ENCODE results near the gene AHRR. TPM values are rescaled to one million over a fixed set of nuclear protein-coding genes. Genes with fewer than 3 reads are reported as not detected.

AHRR gene
- total RNA-seq, 1 donor: 22.5 TPM

GRCh38 chr5:446066-446882 is 124.8 kb downstream of the AHRR start:
- H3K4me3 ChIP-seq (ENCODE audit: low read depth, low read length): no peak overlapping the region
- DNase-seq (ENCODE audit: low read depth): no peak
- TF ChIP-seq CTCF (IDR thresholded peaks at IDR 0.05; ENCODE audit: insufficient read depth, low read depth, low read length): no peak

GRCh38 chr5:446883-447263 is 125.4 kb downstream of the AHRR start:
- H3K4me3 ChIP-seq (ENCODE audit: low read depth, low read length): no peak overlapping the region
- DNase-seq (ENCODE audit: low read depth): peak; percentile 47
- peak; percentile 60 for TF ChIP-seq CTCF (IDR thresholded peaks at IDR 0.05; ENCODE audit: insufficient read depth, low read depth, low read length)

GRCh38 chr5:447501-447900 is 126.0 kb downstream of the AHRR start:
- no peak for DNase-seq (ENCODE audit: low read depth)
- TF ChIP-seq CTCF (IDR thresholded peaks at IDR 0.05; ENCODE audit: insufficient read depth, low read depth, low read length): no peak
- H3K4me3 ChIP-seq (ENCODE audit: low read depth, low read length): no peak overlapping the region

- no peak for DNase-seq (ENCODE audit: low read depth)
- no peak overlapping the region for H3K4me3 ChIP-seq (ENCODE audit: low read depth, low read length)
- TF ChIP-seq CTCF (IDR thresholded peaks at IDR 0.05; ENCODE audit: insufficient read depth, low read depth, low read length): no peak
These were observed 126.7 kb downstream of the AHRR start for GRCh38 chr5:448061-448765.

- TF ChIP-seq CTCF (IDR thresholded peaks at IDR 0.05; ENCODE audit: insufficient read depth, low read depth, low read length): no peak
These were observed 127.2 kb downstream of the AHRR start for GRCh38 chr5:448766-449090.

GRCh38 chr5:449151-449550 is 127.6 kb downstream of the AHRR start:
- TF ChIP-seq CTCF (IDR thresholded peaks at IDR 0.05; ENCODE audit: insufficient read depth, low read depth, low read length): no peak
- no peak for DNase-seq (ENCODE audit: low read depth)
- H3K4me3 ChIP-seq (ENCODE audit: low read depth, low read length): no peak overlapping the region

More at GRCh38 chr5:448766-449090, 127.2 kb downstream of the AHRR start:
- DNase-seq (ENCODE audit: low read depth): no peak
- no peak overlapping the region for H3K4me3 ChIP-seq (ENCODE audit: low read depth, low read length)

Data from fibroblast of villous mesenchyme (primary cell).